ENCODE data around the gene DDX39A. TPM values are rescaled to one million over a fixed set of nuclear protein-coding genes. Genes with fewer than 3 reads are reported as not detected.
"Not testable (repeated sequence)": the region's sequence is repeated elsewhere in the genome, so short reads cannot be mapped to it uniquely, and the experiment has no call there.

Gene DDX39A
- polyA plus RNA-seq (2013, experiment 1 of 2; ENCODE audit: insufficient read length): 101 TPM
- 42.0 TPM for polyA plus RNA-seq (2013, experiment 2 of 2; ENCODE audit: insufficient read length)

GRCh38 chr19:14419106-14419813 lies at the start of gene DDX39A:
DDX39A (minus strand) TSS chr19:14419341; CDS start chr19:14413220, 6,121 bp downstream.
- peak; percentile 100 for DNase-seq

GRCh38 chr19:14467816-14468215 lies 48.7 kb upstream of the DDX39A start:
- DNase-seq: no peak

GRCh38 chr19:14467391-14467790 lies 48.2 kb upstream of the DDX39A start:
- DNase-seq: no peak

- DNase-seq: no peak
Observed at GRCh38 chr19:14463747-14464146, 44.6 kb upstream of the DDX39A start.

GRCh38 chr19:14462401-14462800 lies 43.3 kb upstream of the DDX39A start:
- not testable (repeated sequence) for DNase-seq

GRCh38 chr19:14460935-14461334 lies 41.8 kb upstream of the DDX39A start:
- DNase-seq: no peak

GRCh38 chr19:14459703-14460102 lies 40.6 kb upstream of the DDX39A start:
- DNase-seq: no peak

- DNase-seq: not testable (repeated sequence)
Observed at GRCh38 chr19:14452303-14452702, 33.2 kb upstream of the DDX39A start.

- no peak for DNase-seq
Observed at GRCh38 chr19:14450876-14451275, 31.7 kb upstream of the DDX39A start.

- peak; percentile 40 for DNase-seq
Observed at GRCh38 chr19:14450168-14450874, 31.2 kb upstream of the DDX39A start.

GRCh38 chr19:14449321-14449720 lies 30.2 kb upstream of the DDX39A start:
- DNase-seq: peak; percentile 56

GRCh38 chr19:14446336-14447036 lies 27.3 kb upstream of the DDX39A start:
- no peak for DNase-seq

- DNase-seq: no peak
Observed at GRCh38 chr19:14443632-14444216, 24.6 kb upstream of the DDX39A start.

GRCh38 chr19:14442891-14443631 lies 23.9 kb upstream of the DDX39A start:
- DNase-seq: no peak

GRCh38 chr19:14441041-14441938 lies 22.1 kb upstream of the DDX39A start:
- no peak for DNase-seq

- no peak for DNase-seq
Observed at GRCh38 chr19:14440049-14440448, 20.9 kb upstream of the DDX39A start.

GRCh38 chr19:14439014-14439413 lies 19.9 kb upstream of the DDX39A start:
- DNase-seq: no peak

GRCh38 chr19:14437578-14438140 lies 18.5 kb upstream of the DDX39A start:
- DNase-seq: peak; percentile 71

- DNase-seq: no peak
Observed at GRCh38 chr19:14435320-14436050, 16.3 kb upstream of the DDX39A start.

Measured in fibroblast of skin of back (primary cell).